IMR-90 (cell line): ENCODE results near the gene FAM204A. TPM values are rescaled to one million over a fixed set of nuclear protein-coding genes. Genes with fewer than 3 reads are reported as not detected.

ENCODE experiments used
- ATAC-seq: fragments of 200-7000 bp; cut with Tn5 transposase; 2 replicates; pipeline ENCODE4 v1.9.1; 2020; ENCODE audit warnings: low read depth, mild to moderate bottlenecking, moderate library complexity
- BruUV-seq: library from RNA; stranded (reverse); fragments of 400-500 nt; replicated peaks from 2 replicates; lab custom pipeline; 2021; lab: Mats Ljungman, UMichigan
- CTCF ChIA-PET: fragments of 300-600 bp; formaldehyde crosslinking; extraction: SDS; loops from one replicate; lab custom pipeline; 2021; ENCODE audit warnings: antibody characterized with exemption; lab: Yijun Ruan, JAX
- POLR2A ChIA-PET: fragments of 300-600 bp; sonication (Branson Sonifier 250); formaldehyde crosslinking; loops from one replicate; lab custom pipeline; 2022; ENCODE audit warnings: antibody characterized with exemption; ENCODE audit not compliant: unreplicated experiment; lab: Charles Lee
- DNase-seq: peaks from one replicate; pipeline ENCODE4 v3.0.0; 2013
- H2AFZ ChIP-seq: replicated peaks from 2 replicates; pipeline ENCODE3; 2013; ENCODE audit warnings: low read length, mild to moderate bottlenecking; ENCODE audit not compliant: poor library complexity
- H2AK5ac ChIP-seq: 2 replicates; pipeline ENCODE4 v1.6.1; 2013; ENCODE audit warnings: low read depth, low read length, inconsistent platforms
- H2AK9ac ChIP-seq: replicated peaks from 2 replicates; pipeline ENCODE3; 2013; ENCODE audit warnings: mild to moderate bottlenecking, low read depth, low read length, moderate library complexity; ENCODE audit not compliant: poor library complexity
- H2BK120ac ChIP-seq: 2 replicates; pipeline ENCODE4 v1.6.1; 2013; ENCODE audit warnings: low read depth, low read length, inconsistent platforms
- H2BK15ac ChIP-seq: 3 replicates; pipeline ENCODE4 v1.6.1; 2013; ENCODE audit warnings: low read depth, low read length, inconsistent platforms
- H2BK20ac ChIP-seq: 2 replicates; pipeline ENCODE4 v1.6.1; 2013; ENCODE audit warnings: low read depth, mild to moderate bottlenecking, inconsistent platforms, low read length, moderate library complexity
- H2BK5ac ChIP-seq: 2 replicates; pipeline ENCODE4 v1.6.1; 2013; ENCODE audit warnings: mild to moderate bottlenecking, low read depth, low read length, inconsistent platforms; ENCODE audit not compliant: poor library complexity, severe bottlenecking
- H3K14ac ChIP-seq: replicated peaks from 2 replicates; pipeline ENCODE4 v1.6.1; 2013; ENCODE audit warnings: low read depth, low read length, inconsistent platforms
- H3K18ac ChIP-seq: 2 replicates; pipeline ENCODE4 v1.6.1; 2013; ENCODE audit warnings: low read depth, low read length, control low read depth
- H3K23ac ChIP-seq: 2 replicates; pipeline ENCODE4 v1.6.1; 2013; ENCODE audit warnings: low read depth, low read length, inconsistent platforms
- H3K27ac ChIP-seq: 2 replicates; pipeline ENCODE4 v1.5.1; 2013; ENCODE audit warnings: mild to moderate bottlenecking, control low read depth, low read length; ENCODE audit not compliant: insufficient read depth
- H3K27me3 ChIP-seq: 2 replicates; pipeline ENCODE4 v1.6.1; 2013; ENCODE audit warnings: low read length; ENCODE audit not compliant: control insufficient read depth, insufficient read depth
- H3K36me3 ChIP-seq: 2 replicates; pipeline ENCODE4 v1.6.1; 2013; ENCODE audit warnings: low read length, mixed read lengths; ENCODE audit not compliant: control insufficient read depth, insufficient read depth
- H3K4ac ChIP-seq: 2 replicates; pipeline ENCODE4 v1.6.1; 2013; ENCODE audit warnings: low read depth, low read length, inconsistent platforms
- H3K4me1 ChIP-seq: 2 replicates; pipeline ENCODE4 v1.6.1; 2013; ENCODE audit warnings: low read length, mixed read lengths; ENCODE audit not compliant: control insufficient read depth, insufficient read depth
- H3K4me2 ChIP-seq: 2 replicates; pipeline ENCODE4 v1.6.1; 2013; ENCODE audit warnings: low read depth, mild to moderate bottlenecking, control low read depth, low read length, moderate library complexity
- H3K4me3 ChIP-seq: 2 replicates; pipeline ENCODE4 v1.5.1; 2013; ENCODE audit warnings: low read depth, mild to moderate bottlenecking, control low read depth, low read length, moderate library complexity; ENCODE audit not compliant: insufficient read depth
- H3K56ac ChIP-seq: 2 replicates; pipeline ENCODE4 v1.6.1; 2013; ENCODE audit warnings: low read length, inconsistent platforms; ENCODE audit not compliant: insufficient read depth; ENCODE audit errors: extremely low read depth
- H3K79me1 ChIP-seq, 2 experiments: 2 replicates each; pipeline ENCODE4 v1.6.1; 2013; ENCODE audit warnings: low read length in 2 of 2, inconsistent platforms in 1 of 2, low read depth in 1 of 2
- H3K9ac ChIP-seq: 2 replicates; pipeline ENCODE4 v1.6.1; 2013; ENCODE audit warnings: low read depth, low read length, control low read depth
- H3K9me1 ChIP-seq: 2 replicates; pipeline ENCODE4 v1.6.1; 2013; ENCODE audit warnings: low read length, inconsistent platforms; ENCODE audit not compliant: insufficient read depth
- H3K9me3 ChIP-seq: 2 replicates; pipeline ENCODE4 v1.6.1; 2013; ENCODE audit warnings: low read length; ENCODE audit not compliant: control insufficient read depth, insufficient read depth
- H4K20me1 ChIP-seq: 2 replicates; pipeline ENCODE4 v1.6.1; 2013; ENCODE audit warnings: low read length, inconsistent platforms; ENCODE audit not compliant: insufficient read depth
- H4K5ac ChIP-seq: 2 replicates; pipeline ENCODE4 v1.6.1; 2013; ENCODE audit warnings: mild to moderate bottlenecking, low read depth, low read length, control low read depth
- H4K8ac ChIP-seq, 2 experiments: 2 replicates each; pipeline ENCODE4 v1.6.1; 2013; ENCODE audit warnings: low read depth in 2 of 2, low read length in 2 of 2, control low read depth in 1 of 2, inconsistent platforms in 1 of 2
- H4K91ac ChIP-seq: 2 replicates; pipeline ENCODE4 v1.6.1; 2013; ENCODE audit warnings: low read depth, low read length, inconsistent platforms; ENCODE audit not compliant: insufficient read depth
- MAFK ChIP-seq: IDR thresholded peaks from 2 replicates; pipeline ENCODE4 v1.6.1; 2012; ENCODE audit warnings: low read depth, low read length, improper control_type of control experiment
- WGBS, 2 experiments: methylation state at CpG; one replicate each; pipeline versions ENCODE4 v1.1.5 to v1.1.7; 2013; ENCODE audit warnings: missing lambda C conversion rate in 2 of 2; ENCODE audit not compliant: insufficient read length in 1 of 2; ENCODE audit errors: extremely low coverage in 2 of 2; 5-methylcytosine and 5-hydroxymethylcytosine counted together
- dilution Hi-C: fragments of 300-500 bp; cut with HindIII; formaldehyde crosslinking; loops from one replicate; pipeline ENCODE4 v1.14.3; 2018; ENCODE audit warnings: low sequenced_read_pairs; ENCODE audit not compliant: unreplicated experiment
- in situ Hi-C: fragments of 300-500 bp; cut with MboI; formaldehyde crosslinking; loops from 3 replicates; pipeline ENCODE4 v1.14.3; 2019; ENCODE audit warnings: low sequenced_read_pairs, inconsistent platforms, mixed read lengths
- intact Hi-C: fragments of 100-400 bp; cut with micrococcal nuclease; formaldehyde crosslinking; loops from 2 replicates; pipeline ENCODE4 v1.10.0; 2022
- polyA plus RNA-seq, 3 experiments: library from polyadenylated mRNA; depleted of rRNA; stranded (reverse); fragments of >200 nt; gene quantifications; 2 replicates each; pipeline ENCODE4 v1.2.3, GENCODE V29; 2012; ENCODE audit warnings: low replicate concordance in 1 of 3
- total RNA-seq: library from RNA; depleted of rRNA; stranded (reverse); fragments of >200 nt; gene quantifications from 2 replicates; pipeline ENCODE4 v1.2.3, GENCODE V29; 2012

FAM204A gene
- total and polyA plus RNA-seq, 2 of the 4 experiments (the other 2 are of a cell fraction), result 23.6 to 54.3 TPM

DNA sequence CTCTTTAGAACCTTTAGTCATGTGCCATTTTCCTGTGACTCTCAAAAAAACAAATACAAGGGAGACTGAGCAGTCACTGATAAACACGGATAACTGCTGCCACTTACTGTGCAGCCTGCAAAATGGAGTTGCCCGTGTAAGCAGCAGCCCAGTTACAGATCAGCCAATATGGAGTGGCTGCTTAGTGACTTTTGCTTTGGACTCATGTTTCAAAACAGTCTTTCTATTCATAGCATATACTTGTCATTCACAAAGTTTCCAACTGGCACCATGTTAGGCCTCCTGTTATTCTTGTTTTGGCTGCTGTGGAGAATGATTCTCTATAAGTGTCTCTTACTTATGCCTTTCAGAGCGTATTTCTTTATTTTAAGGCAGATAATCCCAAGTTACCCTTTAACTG is 3.0 kb downstream of the FAM204A start:
- WGBS, 2 experiments, result 35% methylated on average over 2 of the region's 3 CpGs; no CpG with 5 or more reads in 1 of the 2 experiments
- CTCF ChIA-PET, result no interaction called here
- in situ Hi-C loops, result no loop called here

More for the DNA sequence above, 3.0 kb downstream of the FAM204A start:
- Histone ChIP-seq H2BK5ac (no peak overlapping the region), H2BK15ac (no peak overlapping the region), H3K9me1 (no peaks in the 10 kb centered on the region), H3K14ac (no peak overlapping the region), H2AK9ac (no peak overlapping the region), H3K18ac (no peak overlapping the region), H3K4me3 (no peak overlapping the region), H3K9ac (no peak overlapping the region), H4K8ac (no peak overlapping the region), H3K4me1 (no peaks in the 10 kb centered on the region), H3K4me2 (no peak overlapping the region), H3K27me3 (no peaks in the 10 kb centered on the region), H3K4ac (no peak overlapping the region), H2AFZ (no peak overlapping the region), H3K23ac (no peak overlapping the region), H3K56ac (no peak overlapping the region), H3K9me3 (no peaks in the 10 kb centered on the region), H2BK120ac (no peak overlapping the region), H4K91ac (no peak overlapping the region), H2AK5ac (no peak overlapping the region), H3K27ac (no peak overlapping the region), H2BK20ac (no peak overlapping the region), H3K79me1 (peaks cover 8 to 18% of the 10 kb centered on the region in 2 experiments), H4K5ac (no peak overlapping the region), H4K20me1 (no peaks in the 10 kb centered on the region), H3K36me3 (peaks cover 9% of the 10 kb centered on the region)
- ATAC-seq (no peak), DNase-seq (no peak)
- BruUV-seq, result no TSS peak
- dilution Hi-C loops, result no loop called here
- POLR2A ChIA-PET, result no interaction called here
- intact Hi-C loops, result no loop called here
- no peak for TF ChIP-seq MAFK
